Cardiac septum (tissue), 1 donor: Measurements from ENCODE around the gene IL10RB. TPM values are rescaled to one million over a fixed set of nuclear protein-coding genes. Genes with fewer than 3 reads are reported as not detected.
"Not testable (repeated sequence)": the region's sequence is repeated elsewhere in the genome, so short reads cannot be mapped to it uniquely, and the experiment has no call there.

ENCODE experiments used
- DNase-seq: peaks from one replicate; pipeline ENCODE4 v3.0.0-alpha.2; 2020; ENCODE audit warnings: low spot score
- intact Hi-C: fragments of 100-400 bp; cut with DNase I; formaldehyde crosslinking; loops from one replicate; pipeline ENCODE4 v1.14.0; 2022
- total RNA-seq: library from RNA; stranded (reverse); fragmentation: NEBNext Ultra II Directional; extraction: Animal tissue kit (Norgen Biotek cat#: 25700); gene quantifications from one replicate; pipeline ENCODE4 v1.2.1, GENCODE V29; 2021
- donor health status: DM: no; HTN: no; CAD: no.

Gene IL10RB
- total RNA-seq, 1 donor from 2014 or later, result 7.2 TPM

DNA sequence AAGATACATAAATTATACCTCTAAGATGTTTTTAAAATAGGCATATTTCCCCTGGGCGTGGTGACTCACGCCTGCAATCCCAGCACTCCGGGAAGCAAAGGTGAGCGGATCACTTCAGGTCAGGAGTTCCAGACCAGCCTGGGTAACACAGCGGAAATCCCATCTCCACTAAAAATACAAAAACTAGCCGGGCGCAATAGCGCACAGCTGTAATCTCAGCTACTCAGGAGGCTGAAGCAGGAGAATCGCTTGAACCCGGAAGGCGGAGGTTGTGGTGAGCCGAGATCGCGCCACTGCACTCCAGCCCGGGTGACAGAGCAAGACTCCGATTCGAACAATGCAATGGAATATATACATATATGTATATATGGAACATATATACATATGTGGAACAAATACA, 54.8 kb downstream of the IL10RB start:
- DNase-seq, intact Hi-C loops: not testable (repeated sequence)

DNA sequence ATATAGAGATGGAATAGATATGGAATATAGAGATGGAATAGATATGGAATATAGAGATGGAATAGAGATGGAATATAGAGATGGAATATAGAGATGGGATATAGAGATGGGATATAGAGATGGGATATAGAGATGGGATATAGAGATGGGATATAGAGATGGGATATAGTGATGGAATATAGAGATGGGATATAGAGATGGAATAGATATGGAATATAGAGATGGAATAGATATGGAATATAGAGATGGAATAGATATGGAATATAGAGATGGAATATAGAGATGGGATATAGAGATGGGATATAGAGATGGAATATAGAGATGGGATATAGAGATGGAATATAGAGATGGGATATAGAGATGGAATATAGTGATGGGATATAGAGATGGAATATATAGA, 57.4 kb downstream of the IL10RB start:
- not testable (repeated sequence) for DNase-seq
- intact Hi-C loops, result loop anchor here (2.0 kb wide), 2 partner anchors 37 to 57 kb away; partner anchors contain the start of gene IL10RB

- peak; percentile 98 for DNase-seq
- intact Hi-C loops, result loop anchor here (2.0 to 5.0 kb wide), 3 partner anchors 36 to 58 kb away; partner anchors contain the start of gene IL10RB
These were observed 58.4 kb downstream of the IL10RB start, which contains the start of gene IFNAR1 for GRCh38 chr21:33324291-33325221. Gene IFNAR1, plus strand, starts transcription at chr21:33324970. Its CDS starts 86 bp downstream, at chr21:33325056.

GRCh38 chr21:33325222-33326067, 59.3 kb downstream of the IL10RB start:
- intact Hi-C loops, result loop anchor here (2.0 to 5.0 kb wide), 3 partner anchors 35 to 59 kb away; partner anchors contain the start of gene IL10RB
- peak; percentile 92 for DNase-seq

GRCh38 chr21:33327326-33327725, 61.2 kb downstream of the IL10RB start:
- intact Hi-C loops, result loop anchor here (5.0 kb wide), 1 partner anchor 40 kb away; no protein-coding TSS in a partner anchor
- no peak for DNase-seq

GRCh38 chr21:33327792-33328433, 61.7 kb downstream of the IL10RB start:
- intact Hi-C loops, result loop anchor here (5.0 kb wide), 1 partner anchor 41 kb away; no protein-coding TSS in a partner anchor

DNA sequence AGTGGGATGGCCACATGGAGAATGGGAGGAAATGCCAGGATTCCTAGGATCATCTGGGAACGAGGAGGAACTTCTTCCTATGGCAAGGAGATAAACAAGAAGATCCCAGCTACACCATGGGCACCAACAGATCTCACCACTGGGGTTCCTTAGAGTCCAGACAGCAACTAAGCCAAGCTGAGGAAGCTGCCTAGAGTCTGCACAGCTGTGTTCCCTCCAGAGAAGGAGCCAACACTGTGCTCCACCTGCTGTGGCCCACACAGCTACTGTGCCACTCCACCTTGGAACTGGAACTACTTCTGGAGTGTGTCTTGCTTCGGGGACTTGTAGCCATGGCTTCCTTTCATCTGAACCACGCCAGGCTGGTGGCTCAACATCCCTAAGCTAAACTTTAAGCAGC, 64.6 kb downstream of the IL10RB start:
- intact Hi-C loops, result no loop called here
- no peak for DNase-seq

More at GRCh38 chr21:33327792-33328433, 61.7 kb downstream of the IL10RB start:
- DNase-seq, result no peak

DNA sequence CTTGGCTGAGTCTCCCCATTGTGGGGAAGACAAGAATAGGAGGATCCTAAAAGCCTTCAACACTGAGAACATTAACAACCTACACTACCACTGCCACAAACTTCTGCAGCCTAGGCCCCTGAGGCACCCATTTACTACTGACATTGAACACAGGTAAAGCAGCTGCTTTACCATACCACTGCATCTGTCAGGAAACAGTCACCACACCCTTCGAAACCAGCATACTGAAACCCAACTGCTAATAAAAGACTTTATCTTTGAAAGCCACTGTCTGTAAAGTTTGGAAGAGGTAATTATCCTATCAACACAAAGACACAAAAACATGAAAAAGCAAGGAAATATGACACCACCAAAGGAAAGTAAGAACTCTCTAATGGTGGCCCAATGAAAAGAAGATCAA, 66.0 kb downstream of the IL10RB start:
- DNase-seq, result no peak
- intact Hi-C loops, result no loop called here

DNA sequence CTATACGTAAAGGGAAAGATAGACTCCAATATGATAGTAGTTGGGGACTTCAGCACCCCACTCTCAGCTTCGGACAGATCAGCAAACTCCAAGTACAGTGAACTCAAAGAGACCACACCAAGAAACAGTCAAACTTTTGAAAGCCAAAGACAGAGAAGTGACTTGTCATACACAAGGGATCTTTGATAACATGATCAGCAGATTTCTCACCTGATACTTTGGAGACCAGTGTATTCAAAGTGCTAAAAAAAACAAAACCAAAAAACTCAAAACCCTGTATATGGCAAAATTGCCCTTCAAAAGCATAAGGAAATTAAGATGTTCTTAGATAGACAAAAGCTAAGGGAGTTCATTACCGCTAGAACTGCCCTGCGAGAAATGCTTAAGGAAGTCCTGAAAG, 68.0 kb downstream of the IL10RB start:
- no peak for DNase-seq
- intact Hi-C loops, result no loop called here

GRCh38 chr21:33334824-33335223, 68.7 kb downstream of the IL10RB start:
- no peak for DNase-seq
- intact Hi-C loops, result no loop called here

- intact Hi-C loops, result no loop called here
- no peak for DNase-seq
These were observed 73.0 kb downstream of the IL10RB start for GRCh38 chr21:33339135-33339534.

DNA sequence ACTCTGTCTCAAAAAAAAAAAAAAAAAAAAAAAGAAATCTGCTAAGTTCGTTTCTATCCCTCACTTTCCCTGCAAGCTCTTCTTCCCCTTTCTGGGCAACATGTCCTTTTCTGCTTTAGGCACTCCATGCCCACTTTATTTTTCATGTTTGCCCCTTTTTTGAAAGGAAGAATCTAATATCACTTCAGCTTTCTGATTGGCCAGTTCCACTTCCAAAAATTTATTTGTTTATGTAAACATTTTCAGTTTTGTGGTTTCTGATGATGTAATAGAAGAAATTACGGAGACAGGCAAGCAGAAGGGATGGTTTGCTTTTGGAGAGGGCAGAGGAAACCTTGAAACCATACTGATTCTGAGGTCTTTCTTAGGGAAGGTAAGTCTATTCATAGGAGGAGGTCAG, 73.8 kb downstream of the IL10RB start:
- DNase-seq, result no peak
- intact Hi-C loops, result no loop called here

DNA sequence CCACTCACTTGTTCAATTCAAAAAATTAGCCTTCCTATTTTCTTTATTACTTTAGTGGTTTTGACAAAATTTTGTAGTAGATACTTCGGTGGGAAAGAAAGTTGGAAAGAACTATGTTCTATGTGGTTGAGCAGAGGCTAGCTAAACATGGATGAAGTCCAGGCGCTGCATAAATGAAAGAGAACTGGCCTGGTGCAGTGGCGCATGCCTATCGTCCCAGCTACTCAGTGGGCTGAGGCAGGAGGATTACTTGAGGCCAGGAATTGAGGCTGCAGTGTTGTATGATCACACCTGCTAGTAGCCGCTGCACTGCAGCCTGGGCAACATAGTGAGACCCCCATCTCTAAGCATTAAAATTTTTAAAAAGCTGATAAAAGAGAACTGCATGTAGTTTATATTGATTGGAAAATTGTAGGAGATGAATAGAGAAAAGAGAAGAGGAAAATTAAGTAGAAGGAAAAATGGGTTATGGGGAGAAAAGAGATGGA, 79.6 kb downstream of the IL10RB start:
- no peak for DNase-seq
- intact Hi-C loops, result no loop called here

Other genes with a start within 250 kb of the IL10RB start
- not detected for gene OLIG2, start 240.4 kb upstream of the IL10RB start, total RNA-seq
- gene OLIG1, start 196.2 kb upstream of the IL10RB start, total RNA-seq, result 0.32 TPM
- 14.4 TPM for gene IFNAR2, start 36.4 kb upstream of the IL10RB start, total RNA-seq
- gene IFNAR1, start 58.6 kb downstream of the IL10RB start, total RNA-seq, result 29.5 TPM
- 37.0 TPM for gene IFNGR2, start 137.0 kb downstream of the IL10RB start, total RNA-seq
- 31.7 TPM for gene TMEM50B, start 213.6 kb downstream of the IL10RB start, total RNA-seq
- 4.6 TPM for gene DNAJC28, start 225.3 kb downstream of the IL10RB start, total RNA-seq